Gastrocnemius medialis (tissue), 4 donors: ENCODE measurements around the gene TMEM92. TPM values are rescaled to one million over a fixed set of nuclear protein-coding genes. Genes with fewer than 3 reads are reported as not detected.
A peak's percentile ranks its signal among the peaks of the same experiment; 100 is the strongest.
"Not testable (repeated sequence)": the region's sequence is repeated elsewhere in the genome, so short reads cannot be mapped to it uniquely, and the experiment has no call there.

Source experiments
- ATAC-seq, 2 donors: fragments of 150-250 bp; one replicate each; pipeline ENCODE4 v1.9.1; 2016
- DNase-seq, 2 donors: peaks; one replicate each; pipeline ENCODE4 v3.0.0-alpha.2; 2019
- H3K27ac ChIP-seq, 4 donors: fragments of 200-600 bp; sonication (generic); 1 replicate in 1 of 4; 2 replicates in 3 of 4; pipeline ENCODE4 v1.5.1; 2016 to 2018; ENCODE audit warnings: mild to moderate bottlenecking in 2 of 4, moderate library complexity in 1 of 4
- H3K27me3 ChIP-seq, 3 donors: fragments of 200-600 bp; sonication (generic) in 2 of 3; 1 replicate in 1 of 3; 2 replicates in 2 of 3; pipeline versions ENCODE4 v1.5.1 to v1.6.0; 2016 to 2019; ENCODE audit warnings: mild to moderate bottlenecking in 1 of 3, moderate library complexity in 1 of 3
- H3K36me3 ChIP-seq, 2 donors: fragments of 200-600 bp; sonication (generic) in 1 of 2; one replicate each; pipeline ENCODE4 v1.5.1; 2017 to 2018
- H3K4me1 ChIP-seq, 2 donors: fragments of 200-600 bp; sonication (generic) in 1 of 2; one replicate each; pipeline ENCODE4 v1.5.1; 2016 to 2017; ENCODE audit warnings: mild to moderate bottlenecking in 2 of 2
- H3K4me3 ChIP-seq, 4 donors: fragments of 200-600 bp; sonication (generic) in 3 of 4; 1 replicate in 1 of 4; 2 replicates in 3 of 4; pipeline ENCODE4 v1.5.1; 2016 to 2019; ENCODE audit warnings: mild to moderate bottlenecking in 2 of 4
- H3K9me3 ChIP-seq, 3 donors: fragments of 200-600 bp; sonication (generic) in 2 of 3; 1 replicate in 1 of 3; 2 replicates in 2 of 3; pipeline ENCODE4 v1.5.1; 2016 to 2019
- POLR2A ChIP-seq, 2 donors: fragments of 450-650 bp; IDR thresholded peaks; one replicate each; pipeline ENCODE4 v1.6.1; 2017; ENCODE audit warnings: antibody characterized with exemption in 2 of 2, mild to moderate bottlenecking in 2 of 2, moderate library complexity in 2 of 2
- in situ Hi-C, 4 donors: fragments of 200-750 bp; cut with MboI; loops; one replicate each; pipeline versions ENCODE4 v1.15.0 to v1.8.0; 2017; ENCODE audit warnings: low sequenced_read_pairs in 4 of 4
- intact Hi-C: fragments of 100-400 bp; cut with DNase I; formaldehyde crosslinking; loops from one replicate; pipeline ENCODE4 v1.15.1; 2023; ENCODE audit warnings: low total_unique reads
- total RNA-seq, 4 donors: library from RNA; depleted of rRNA; stranded (reverse); fragments of >200 nt; gene quantifications; one replicate each; pipeline versions ENCODE4 v1.1.0 to v1.2.3, GENCODE V29; 2016
- TF ChIP-seq, protein P1 (sequence below), 5 experiments: fragments of 450-650 bp in 3 of 5; fragments of 200-600 bp in 2 of 5; sonication (generic) in 2 of 5; IDR thresholded peaks in 4 of 5; conservative IDR thresholded peaks in 1 of 5; 1 replicate in 4 of 5; 2 replicates in 1 of 5; pipeline ENCODE4 v1.5.1; 2016 to 2019; ENCODE audit warnings: antibody characterized with exemption in 5 of 5, mild to moderate bottlenecking in 3 of 5, moderate library complexity in 3 of 5

TMEM92 gene
- total RNA-seq, 4 donors from 2014 or later: not detected

DNA sequence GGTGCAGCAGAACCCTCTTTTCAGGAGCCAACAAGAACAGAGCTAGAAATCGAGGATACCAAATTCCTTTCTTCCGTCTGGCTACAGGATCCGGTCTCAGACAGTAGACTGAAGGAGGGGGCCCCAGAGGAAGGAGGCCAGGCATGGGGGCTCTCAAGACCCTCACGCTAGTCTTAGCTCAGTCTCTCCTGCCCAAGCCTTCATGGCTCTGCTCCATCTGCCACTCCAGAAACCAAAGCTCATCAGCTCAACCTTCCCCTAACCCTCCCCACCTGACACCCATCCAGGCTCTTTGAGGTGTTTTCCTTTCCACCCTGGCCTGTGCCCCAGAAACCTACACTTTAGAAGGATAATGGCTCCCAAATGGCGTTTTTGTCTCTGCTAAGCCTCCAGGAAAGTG lies 6.2 kb upstream of the TMEM92 start:
- no peak for TF ChIP-seq POLR2A (IDR thresholded peaks at IDR 0.05)
- TF ChIP-seq, protein P1, sequence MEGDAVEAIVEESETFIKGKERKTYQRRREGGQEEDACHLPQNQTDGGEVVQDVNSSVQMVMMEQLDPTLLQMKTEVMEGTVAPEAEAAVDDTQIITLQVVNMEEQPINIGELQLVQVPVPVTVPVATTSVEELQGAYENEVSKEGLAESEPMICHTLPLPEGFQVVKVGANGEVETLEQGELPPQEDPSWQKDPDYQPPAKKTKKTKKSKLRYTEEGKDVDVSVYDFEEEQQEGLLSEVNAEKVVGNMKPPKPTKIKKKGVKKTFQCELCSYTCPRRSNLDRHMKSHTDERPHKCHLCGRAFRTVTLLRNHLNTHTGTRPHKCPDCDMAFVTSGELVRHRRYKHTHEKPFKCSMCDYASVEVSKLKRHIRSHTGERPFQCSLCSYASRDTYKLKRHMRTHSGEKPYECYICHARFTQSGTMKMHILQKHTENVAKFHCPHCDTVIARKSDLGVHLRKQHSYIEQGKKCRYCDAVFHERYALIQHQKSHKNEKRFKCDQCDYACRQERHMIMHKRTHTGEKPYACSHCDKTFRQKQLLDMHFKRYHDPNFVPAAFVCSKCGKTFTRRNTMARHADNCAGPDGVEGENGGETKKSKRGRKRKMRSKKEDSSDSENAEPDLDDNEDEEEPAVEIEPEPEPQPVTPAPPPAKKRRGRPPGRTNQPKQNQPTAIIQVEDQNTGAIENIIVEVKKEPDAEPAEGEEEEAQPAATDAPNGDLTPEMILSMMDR (IDR thresholded peaks at IDR 0.05 in 4 of 5, conservative IDR thresholded peaks at IDR 0.05 in 1 of 5): no peak
- intact Hi-C loops: no loop called here
- Histone ChIP-seq H3K4me1 (peaks cover 0 to 4% of the 10 kb centered on the region in 2 donors), H3K9me3 (no peaks in the 10 kb centered on the region), H3K4me3 (no peak overlapping the region), H3K27ac (no peak overlapping the region), H3K36me3 (no peaks in the 10 kb centered on the region), H3K27me3 (no peaks in the 10 kb centered on the region)
- DNase-seq (no peak), ATAC-seq (no peak)
- in situ Hi-C loops: no loop called here

DNA sequence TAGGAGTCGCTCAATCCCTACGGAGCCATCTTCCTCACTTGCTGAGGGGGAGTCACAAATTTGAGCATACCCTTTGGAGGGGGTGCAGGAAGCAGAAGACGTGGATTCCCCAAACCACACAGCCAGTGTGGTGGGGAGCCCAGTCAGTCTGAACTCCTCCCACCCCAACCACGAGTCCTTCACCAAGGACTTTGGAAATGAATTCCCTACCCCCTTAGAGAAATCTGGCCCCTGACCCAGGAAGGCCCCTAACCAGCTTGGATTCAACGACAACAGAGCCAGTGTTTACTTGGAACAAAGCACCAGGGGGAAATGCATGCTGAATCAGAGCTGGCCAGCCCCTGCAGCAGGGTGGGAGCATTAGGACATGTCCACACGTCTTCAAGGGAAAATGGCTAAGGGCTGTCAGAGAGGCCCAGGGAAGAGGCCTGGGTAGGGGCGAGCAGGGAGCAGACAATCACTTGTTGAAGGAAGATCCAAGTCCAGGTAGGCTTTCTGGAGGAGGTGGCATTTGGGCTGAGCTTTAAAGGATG lies 5.5 kb upstream of the TMEM92 start:
- TF ChIP-seq, protein P1 (IDR thresholded peaks at IDR 0.05 in 4 of 5, conservative IDR thresholded peaks at IDR 0.05 in 1 of 5): no peak
- TF ChIP-seq POLR2A (IDR thresholded peaks at IDR 0.05): no peak
- H3K4me1 ChIP-seq: peaks cover 0 to 8% of the 10 kb centered on the region in 2 donors
- in situ Hi-C loops: no loop called here
- no peak overlapping the region for H3K27ac ChIP-seq
- H3K4me3 ChIP-seq: no peak overlapping the region
- no peaks in the 10 kb centered on the region for H3K9me3 ChIP-seq
- intact Hi-C loops: no loop called here
- DNase-seq (no peak), ATAC-seq (no peak)
- H3K27me3 ChIP-seq: peaks cover 2 to 5% (median 3%) of the 10 kb centered on the region in 3 donors
- H3K36me3 ChIP-seq: no peaks in the 10 kb centered on the region

DNA sequence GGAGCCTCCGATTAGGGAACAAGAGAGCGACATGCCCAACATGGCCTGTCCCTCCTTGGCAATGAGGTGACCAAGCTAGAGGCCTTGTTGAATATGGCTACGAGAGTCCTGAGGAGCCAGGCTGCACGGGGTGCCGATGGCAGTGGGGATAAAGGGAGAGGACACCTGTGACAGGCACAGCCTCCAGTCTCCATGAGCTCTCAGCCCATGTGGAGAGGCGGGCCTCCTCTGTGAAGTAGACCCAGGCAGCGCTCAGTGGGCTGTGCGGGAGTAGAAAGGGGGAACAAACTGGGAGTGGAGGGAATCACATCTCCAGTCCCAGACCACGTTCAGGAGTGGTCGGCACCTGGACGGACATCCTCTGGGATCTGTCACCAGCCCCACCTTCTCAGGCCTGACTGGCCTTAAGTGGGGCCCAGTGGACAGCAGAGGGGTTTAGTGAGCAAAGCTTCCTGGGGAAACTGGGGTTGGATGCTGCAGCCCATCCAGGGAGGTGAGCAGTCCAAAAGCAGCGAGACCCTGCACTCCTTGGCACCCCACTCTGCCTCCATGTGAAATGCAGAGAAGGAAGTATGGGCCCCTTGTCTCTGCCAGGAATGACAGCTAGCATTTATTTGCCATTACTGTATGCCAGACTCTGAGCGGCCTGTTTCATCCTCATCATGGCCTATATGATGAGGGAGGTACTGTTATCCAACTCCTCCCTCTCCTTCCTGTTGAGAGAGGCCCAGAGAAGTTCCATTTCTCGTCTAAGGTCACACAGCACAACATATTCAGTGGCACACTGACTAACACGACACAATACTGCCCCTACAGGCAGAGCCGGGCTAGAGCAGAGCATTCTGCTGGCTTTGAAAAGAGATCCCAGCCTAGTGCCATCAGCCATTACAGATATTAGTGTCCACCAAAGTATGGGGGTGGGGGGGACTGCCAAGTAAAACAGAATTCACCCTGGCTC lies 4.5 kb upstream of the TMEM92 start:
- H3K36me3 ChIP-seq: no peaks in the 10 kb centered on the region
- peaks cover 10 to 15% (median 11%) of the 10 kb centered on the region in 3 donors for H3K27me3 ChIP-seq
- TF ChIP-seq, protein P1 (IDR thresholded peaks at IDR 0.05 in 4 of 5, conservative IDR thresholded peaks at IDR 0.05 in 1 of 5): peak; percentile 17 to 65 (median 60)
- TF ChIP-seq POLR2A (IDR thresholded peaks at IDR 0.05): no peak
- no peaks in the 10 kb centered on the region for H3K9me3 ChIP-seq
- in situ Hi-C loops (loop anchor here in 3 of 4 donors (5.0 kb wide), 3 partner anchors 47 to 67 kb away; partner anchors contain the start of gene COL1A1 (in 1 of the 3)), intact Hi-C loops (loop anchor here (10.0 kb wide), 1 partner anchor 245 kb away; no protein-coding TSS in a partner anchor)
- peak in 1 of 2 donors; percentile 70 for ATAC-seq
- H3K4me3 ChIP-seq: no peak overlapping the region
- H3K4me1 ChIP-seq: peaks cover 0 to 8% of the 10 kb centered on the region in 2 donors
- peak; percentile 15 to 49 for DNase-seq
- no peak overlapping the region for H3K27ac ChIP-seq

DNA sequence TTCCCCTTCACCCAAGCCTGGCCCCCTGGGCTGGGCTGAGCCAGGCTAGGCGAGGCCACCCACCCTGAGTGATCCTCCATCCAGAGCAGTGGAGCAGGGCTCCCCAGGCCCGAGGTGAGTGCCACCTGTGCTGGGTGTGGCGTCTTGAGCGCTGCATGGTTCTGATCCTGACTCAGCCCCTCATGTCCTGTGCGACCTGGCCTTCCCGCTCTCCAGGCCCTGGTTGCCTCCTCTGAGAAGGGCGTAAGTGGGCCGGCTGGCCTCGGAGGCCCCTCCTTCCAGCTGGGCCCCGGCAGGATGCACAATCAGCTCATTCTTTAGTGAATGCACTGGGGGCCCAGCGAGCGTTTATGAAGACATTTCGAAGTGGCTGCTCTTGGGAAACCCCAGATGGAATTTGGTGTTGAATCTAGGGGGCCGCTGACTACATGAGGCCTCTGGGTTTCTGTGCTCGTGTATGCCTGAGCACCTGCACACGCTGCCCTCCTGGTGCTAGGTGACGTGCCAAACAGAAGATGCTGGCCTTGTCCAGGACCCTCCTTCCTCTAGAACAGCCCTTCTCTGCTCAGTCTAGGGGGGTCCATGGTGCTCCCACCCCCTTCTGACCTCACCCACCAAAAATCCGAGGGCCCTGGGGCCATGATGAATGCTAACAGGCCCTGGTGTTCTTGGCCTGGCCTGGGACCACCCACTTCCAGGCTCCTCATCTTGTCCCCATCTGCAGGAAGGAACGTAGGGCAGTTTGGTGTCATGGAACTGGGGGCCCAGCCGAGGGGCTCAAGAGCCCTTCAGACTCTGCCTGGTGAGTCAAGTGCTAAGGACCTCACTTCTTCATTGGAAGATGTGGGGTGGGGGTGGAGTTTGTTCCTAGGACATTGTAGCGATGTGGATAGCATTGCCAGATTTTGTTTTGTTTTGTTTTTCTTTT lies 3.6 kb upstream of the TMEM92 start:
- Histone ChIP-seq H3K9me3 (no peaks in the 10 kb centered on the region), H3K36me3 (no peaks in the 10 kb centered on the region), H3K27me3 (peaks cover 13 to 19% (median 18%) of the 10 kb centered on the region in 3 donors), H3K27ac (no peak overlapping the region), H3K4me1 (peaks cover 0 to 8% of the 10 kb centered on the region in 2 donors), H3K4me3 (no peak overlapping the region)
- ATAC-seq (peak; percentile 4 to 9), DNase-seq (peak in 1 of 2 donors; percentile 12)
- in situ Hi-C loops (loop anchor here in 3 of 4 donors (5.0 kb wide), 3 partner anchors 48 to 68 kb away; partner anchors contain the start of gene COL1A1 (in 1 of the 3)), intact Hi-C loops (loop anchor here (10.0 kb wide), 1 partner anchor 246 kb away; no protein-coding TSS in a partner anchor)
- TF ChIP-seq POLR2A (IDR thresholded peaks at IDR 0.05): no peak
- TF ChIP-seq, protein P1 (IDR thresholded peaks at IDR 0.05 in 4 of 5, conservative IDR thresholded peaks at IDR 0.05 in 1 of 5): peak in 1 of 5 experiments; percentile 4

DNA sequence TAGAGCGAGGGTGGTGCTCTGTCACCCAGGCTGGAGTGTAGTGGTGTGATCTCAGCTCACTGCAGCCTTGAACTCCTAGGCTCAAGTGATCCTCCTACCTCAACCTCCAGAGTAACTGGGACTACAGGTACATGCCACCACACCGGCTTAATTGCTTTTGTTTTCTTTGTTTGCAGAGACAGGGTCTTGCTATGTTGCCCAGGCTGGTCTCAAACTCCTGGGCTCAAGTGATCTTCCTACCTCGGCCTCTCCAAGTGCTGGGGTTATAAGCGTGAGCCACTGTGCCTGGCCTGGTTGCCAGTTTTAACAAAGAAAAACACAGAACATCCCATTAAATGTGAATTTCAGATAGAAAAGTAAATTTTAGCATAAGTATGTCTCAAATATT lies 2.9 kb upstream of the TMEM92 start:
- H3K27ac ChIP-seq: not testable (repeated sequence)
- in situ Hi-C loops: loop anchor here in 3 of 4 donors (5.0 kb wide), 3 partner anchors 49 to 69 kb away; partner anchors contain the start of gene COL1A1 (in 1 of the 3)

More for the DNA sequence above, 2.9 kb upstream of the TMEM92 start:
- H3K4me1 ChIP-seq, ATAC-seq, H3K4me3 ChIP-seq, DNase-seq, H3K36me3 ChIP-seq, H3K9me3 ChIP-seq: not testable (repeated sequence)
- peaks cover 13 to 19% (median 18%) of the 10 kb centered on the region in 3 donors for H3K27me3 ChIP-seq
- intact Hi-C loops: loop anchor here (10.0 kb wide), 1 partner anchor 247 kb away; no protein-coding TSS in a partner anchor
